K562 (cell line): ENCODE data around the gene TBXAS1. TPM values are rescaled to one million over a fixed set of nuclear protein-coding genes. Genes with fewer than 3 reads are reported as not detected.

ENCODE experiments used
- ATAC-seq: fragments of 200-7000 bp; cut with Tn5 transposase; 3 replicates; pipeline ENCODE4 v1.9.1; 2020; ENCODE audit warnings: moderate library complexity
- BruUV-seq: library from RNA; stranded (reverse); fragments of 400-500 nt; replicated peaks from 2 replicates; lab custom pipeline; 2021; lab: Mats Ljungman, UMichigan
- CTCF ChIA-PET: fragments of 300-600 bp; formaldehyde crosslinking; extraction: SDS; loops from one replicate; lab custom pipeline; 2021; ENCODE audit warnings: low intra/inter-chr PET ratio; lab: Yijun Ruan, JAX
- POLR2A ChIA-PET: fragments of 300-600, 350-650 bp; sonication (Branson Sonifier 250); formaldehyde crosslinking; extraction: SDS; loops from one replicate; lab custom pipeline; 2021; ENCODE audit warnings: antibody characterized with exemption, inconsistent platforms; lab: Yijun Ruan, JAX
- DNase-seq, 4 experiments: peaks; one replicate each; pipeline versions ENCODE4 v3.0.0 to v3.0.0-alpha.2; 2011 to 2018; ENCODE audit warnings: low spot score in 3 of 4, mixed read lengths in 3 of 4; ENCODE audit errors: extremely low read depth in 1 of 4
- FAIRE-seq: peaks from 2 replicates; lab custom pipeline; 2011; peaks lifted over from hg19 to GRCh38; lab: Jason Lieb, UNC
- H2AFZ ChIP-seq: 2 replicates; pipeline ENCODE4 v1.6.0; 2011; ENCODE audit warnings: low read depth, low read length, control low read depth, inconsistent platforms
- H3K27ac ChIP-seq: fragments of 200-600 bp; 3 replicates; pipeline ENCODE4 v1.8.0; 2011; ENCODE audit warnings: low read depth, mild to moderate bottlenecking, control low read depth, inconsistent platforms, low read length, moderate library complexity, mixed read lengths; ENCODE audit errors: extremely low read depth
- H3K27me3 ChIP-seq, 2 experiments: fragments of 300-600 bp in 1 of 2; 2 replicates in 1 of 2; 3 replicates in 1 of 2; pipeline versions ENCODE4 v1.6.0 to v1.8.0; 2011; ENCODE audit warnings: inconsistent platforms in 2 of 2, low read length in 2 of 2, mild to moderate bottlenecking in 1 of 2, mixed read lengths in 1 of 2, moderate library complexity in 1 of 2; ENCODE audit not compliant: control insufficient read depth in 2 of 2, insufficient read depth in 2 of 2
- H3K36me3 ChIP-seq: fragments of 300-600 bp; 3 replicates; pipeline ENCODE4 v1.8.0; 2011; ENCODE audit warnings: mild to moderate bottlenecking, low read length, inconsistent platforms; ENCODE audit not compliant: control insufficient read depth, insufficient read depth
- H3K4me1 ChIP-seq, 2 experiments: fragments of 200-600 bp in 1 of 2; replicated peaks in 1 of 2; 2 replicates in 1 of 2; 3 replicates in 1 of 2; pipeline versions ENCODE4 v1.5.1 to v1.8.0; 2011; ENCODE audit warnings: inconsistent platforms in 2 of 2, low read length in 2 of 2, mild to moderate bottlenecking in 1 of 2, mixed read lengths in 1 of 2, moderate library complexity in 1 of 2; ENCODE audit not compliant: control insufficient read depth in 2 of 2, insufficient read depth in 2 of 2
- H3K4me2 ChIP-seq: 2 replicates; pipeline ENCODE4 v1.6.1; 2011; ENCODE audit warnings: low read length, control low read depth, inconsistent platforms, mixed read lengths; ENCODE audit not compliant: insufficient read depth
- H3K4me3 ChIP-seq: fragments of 200-600 bp; sonication (generic), shearing (Covaris generic); 2 replicates; pipeline ENCODE4 v1.5.1; 2016; ENCODE audit warnings: control low read depth, inconsistent platforms
- H3K79me2 ChIP-seq: fragments of 200-600 bp; 3 replicates; pipeline ENCODE4 v1.8.0; 2011; ENCODE audit warnings: low read length, inconsistent platforms; ENCODE audit not compliant: control insufficient read depth, insufficient read depth
- H3K9ac ChIP-seq, 2 experiments: 2 replicates each; pipeline versions ENCODE4 v1.6.0 to v1.6.1; 2011; ENCODE audit warnings: low read depth in 2 of 2, low read length in 2 of 2, control low read depth in 1 of 2, inconsistent platforms in 1 of 2, mild to moderate bottlenecking in 1 of 2, mixed read lengths in 1 of 2; ENCODE audit not compliant: insufficient read depth in 1 of 2
- H3K9me1 ChIP-seq: one replicate; pipeline ENCODE4 v1.6.0; 2011; ENCODE audit warnings: inconsistent platforms, mild to moderate bottlenecking, low read length, moderate library complexity; ENCODE audit not compliant: control insufficient read depth, insufficient read depth
- H3K9me3 ChIP-seq: replicated peaks from 2 replicates; pipeline ENCODE4 v1.5.1; 2011; ENCODE audit warnings: low read depth, low read length, inconsistent platforms; ENCODE audit not compliant: control insufficient read depth, insufficient read depth
- H4K20me1 ChIP-seq: replicated peaks from 2 replicates; pipeline ENCODE4 v1.6.1; 2011; ENCODE audit warnings: low read length, inconsistent platforms, mixed read lengths; ENCODE audit not compliant: control insufficient read depth, insufficient read depth
- BRF1 ChIP-seq: IDR thresholded peaks from 3 replicates; pipeline ENCODE4 v1.6.1; 2011; ENCODE audit warnings: borderline replicate concordance, mild to moderate bottlenecking; ENCODE audit not compliant: insufficient read length; ENCODE audit errors: extremely low read depth
- E2F4 ChIP-seq: sonication (generic); formaldehyde crosslinking; IDR thresholded peaks from 2 replicates; pipeline ENCODE4 v1.8.0; 2022; ENCODE audit warnings: mild to moderate bottlenecking, low read depth, missing genetic modification reagents
- FIP1L1 ChIP-seq: fragments of 200-400 bp; formaldehyde crosslinking; IDR thresholded peaks from 2 replicates; pipeline ENCODE4 v1.6.1; 2018; ENCODE audit warnings: mild to moderate bottlenecking, low read depth, low read length; ENCODE audit not compliant: poor library complexity, severe bottlenecking
- POLR2G ChIP-seq: fragments of 200-400 bp; formaldehyde crosslinking; IDR thresholded peaks from 2 replicates; pipeline ENCODE4 v1.6.1; 2017; ENCODE audit warnings: low read depth, mild to moderate bottlenecking, antibody characterized with exemption, low read length, moderate library complexity
- WGBS: fragments of 100-300 bp; shearing (Covaris generic); methylation state at CpG from one replicate; pipeline ENCODE4 v1.1.6; 2016; ENCODE audit warnings: low coverage, mixed read lengths; ENCODE audit not compliant: insufficient coverage; ENCODE audit errors: missing lambda C conversion rate; 5-methylcytosine and 5-hydroxymethylcytosine counted together
- in situ Hi-C: fragments of 300-500 bp; cut with MboI; formaldehyde crosslinking; loops from 4 replicates; pipeline ENCODE4 v1.15.0; 2018; ENCODE audit warnings: inconsistent platforms, mixed read lengths
- intact Hi-C: fragments of 100-400 bp; cut with micrococcal nuclease; formaldehyde crosslinking; loops from 2 replicates; pipeline ENCODE4 v1.14.2; 2022
- polyA plus RNA-seq, 8 experiments: library from polyadenylated mRNA; depleted of rRNA in 4 of 8; stranded (reverse) in 5 of 8; unstranded in 3 of 8; fragments of >200 nt; fragmentation: Nextera tagmentation in 2 of 8; fragmentation: Illumina TruSeq in 1 of 8; extraction: Ambion mirVana in 2 of 8; extraction: Trizol in 1 of 8; gene quantifications; 2 replicates each; pipeline versions ENCODE4 v1.2.1 to v1.2.3, GENCODE V29; 2011 to 2014; ENCODE audit warnings: inconsistent platforms in 1 of 8, missing spikeins in 1 of 8
- total RNA-seq, 7 experiments: library from RNA; depleted of rRNA in 6 of 7; stranded (reverse); fragments of >200 nt in 6 of 7; fragmentation: Illumina TruSeq in 2 of 7; extraction: Trizol in 2 of 7; gene quantifications; 2 replicates each; pipeline versions ENCODE4 v1.2.1 to v1.2.3, GENCODE V29; 2011 to 2021; ENCODE audit warnings: low replicate concordance in 1 of 7

TBXAS1 gene
- total and polyA plus RNA-seq, 9 of the 15 experiments (the other 6 are each of a cell fraction or from before 2014, with no cell fraction given): 1.1 to 8.3 (median 1.9) TPM

GRCh38 chr7:139959718-139960117, 130.7 kb downstream of the TBXAS1 start:
- DNase-seq (no peak), FAIRE-seq (no peak), ATAC-seq (no peak)
- intact Hi-C loops: no loop called here
- H3K27me3 ChIP-seq: no peaks in the 10 kb centered on the region
- H3K27ac ChIP-seq: no peak overlapping the region
- BruUV-seq: no TSS peak
- peaks cover 7% of the 10 kb centered on the region; the same call in 1 of the 3 replicates for H3K36me3 ChIP-seq
- CTCF ChIA-PET: no interaction called here
- no peaks in the 10 kb centered on the region for H3K79me2 ChIP-seq
- 63% methylated on average over 5 of the region's 5 CpGs for WGBS
- POLR2A ChIA-PET: interaction anchor here (0.6 to 1.8 kb wide), 9 partner anchors 11 to 376 kb away, joined by 3 to 13 read pairs (median 4); no protein-coding TSS in a partner anchor
- no peaks in the 10 kb centered on the region for H3K9me3 ChIP-seq
- H2AFZ ChIP-seq: no peak overlapping the region
- in situ Hi-C loops: no loop called here
- no peaks in the 10 kb centered on the region for H3K9me1 ChIP-seq
- TF ChIP-seq BRF1 (no peak), E2F4 (CRISPR knock-in tag) (no peak), POLR2G (0 out of 2 replicates have a peak, but pooled peaks have one; percentile 24), FIP1L1 (no peak)
- H3K4me2 ChIP-seq: no peak overlapping the region
- H3K4me3 ChIP-seq: no peak overlapping the region
- no peaks in the 10 kb centered on the region for H4K20me1 ChIP-seq
- peaks cover 0 to 3% of the 10 kb centered on the region in 2 experiments; a peak in 1 of 5 replicates for H3K4me1 ChIP-seq
- no peak overlapping the region for H3K9ac ChIP-seq
